SK-N-MC (cell line): ENCODE results near the gene PDE7B.

ENCODE experiments used
- DNase-seq: peaks from one replicate; pipeline ENCODE4 v3.0.0-alpha.2; 2011; ENCODE audit warnings: low read depth, low spot score
- H3K27ac ChIP-seq: fragments of 200-600 bp; sonication (generic); 2 replicates; pipeline ENCODE4 v1.5.1; 2016; ENCODE audit warnings: mixed run types
- H3K36me3 ChIP-seq: fragments of 200-600 bp; sonication (generic); 2 replicates; pipeline ENCODE4 v1.6.1; 2017; ENCODE audit warnings: antibody characterized with exemption, low read length, mixed read lengths; ENCODE audit not compliant: insufficient read depth
- H3K4me3 ChIP-seq: fragments of 200-600 bp; sonication (generic); 2 replicates; pipeline ENCODE4 v1.5.1; 2016
- H3K9ac ChIP-seq: fragments of 200-600 bp; sonication (generic); 2 replicates; pipeline ENCODE4 v1.8.0; 2017; ENCODE audit warnings: mixed run types, mixed read lengths; ENCODE audit not compliant: insufficient read length
- H3K9me3 ChIP-seq: fragments of 200-600 bp; sonication (generic); 2 replicates; pipeline ENCODE4 v1.6.1; 2017; ENCODE audit warnings: low read depth, mild to moderate bottlenecking, antibody characterized with exemption, low read length, moderate library complexity, mixed read lengths
- EZH2 ChIP-seq: fragments of 200-600 bp; sonication (generic); IDR thresholded peaks from one replicate; pipeline ENCODE4 v1.6.1; 2017; ENCODE audit warnings: antibody characterized with exemption
- FOXP2 ChIP-seq: optimal IDR thresholded peaks from 2 replicates; pipeline ENCODE3; 2011; ENCODE audit warnings: mild to moderate bottlenecking, moderate library complexity; ENCODE audit not compliant: insufficient read depth; ENCODE audit errors: extremely low read length, control extremely low read depth
- POLR2AphosphoS5 ChIP-seq: IDR thresholded peaks from 2 replicates; pipeline ENCODE4 v1.6.1; 2012; ENCODE audit warnings: mild to moderate bottlenecking, low read depth, low read length, borderline replicate concordance

The PDE7B gene

GRCh38 chr6:136087986-136088385 is 236.5 kb downstream of the PDE7B start:
- Histone ChIP-seq H3K9me3 (no peaks in the 10 kb centered on the region), H3K36me3 (no peaks in the 10 kb centered on the region), H3K9ac (no peak overlapping the region), H3K27ac (no peak overlapping the region), H3K4me3 (no peak overlapping the region)
- DNase-seq = no peak
- TF ChIP-seq FOXP2 (no peak), EZH2 (no peak), POLR2AphosphoS5 (no peak)

GRCh38 chr6:136088693-136089092 is 237.2 kb downstream of the PDE7B start:
- no peak overlapping the region for H3K27ac ChIP-seq
- H3K36me3 ChIP-seq = no peaks in the 10 kb centered on the region
- no peak for TF ChIP-seq EZH2
- TF ChIP-seq FOXP2 = no peak
- TF ChIP-seq POLR2AphosphoS5 = no peak
- no peak for DNase-seq
- H3K9me3 ChIP-seq = no peaks in the 10 kb centered on the region
- no peak overlapping the region for H3K9ac ChIP-seq
- no peak overlapping the region for H3K4me3 ChIP-seq

- H3K36me3 ChIP-seq = no peaks in the 10 kb centered on the region
- no peak for DNase-seq
- no peak overlapping the region for H3K9ac ChIP-seq
- no peak for TF ChIP-seq FOXP2
- TF ChIP-seq EZH2 = no peak
- no peak for TF ChIP-seq POLR2AphosphoS5
- H3K9me3 ChIP-seq = no peaks in the 10 kb centered on the region
- no peak overlapping the region for H3K4me3 ChIP-seq
- H3K27ac ChIP-seq = no peak overlapping the region
These were observed 238.4 kb downstream of the PDE7B start for GRCh38 chr6:136089876-136090275.

GRCh38 chr6:136090929-136091328 is 239.4 kb downstream of the PDE7B start:
- Histone ChIP-seq H3K27ac (no peak overlapping the region), H3K9me3 (no peaks in the 10 kb centered on the region), H3K36me3 (no peaks in the 10 kb centered on the region), H3K4me3 (no peak overlapping the region), H3K9ac (no peak overlapping the region)
- TF ChIP-seq POLR2AphosphoS5 (no peak), FOXP2 (no peak)
- no peak for DNase-seq

GRCh38 chr6:136092897-136093296 is 241.4 kb downstream of the PDE7B start:
- TF ChIP-seq POLR2AphosphoS5 (no peak), FOXP2 (no peak), EZH2 (no peak)
- no peak for DNase-seq

GRCh38 chr6:136093835-136094234 is 242.3 kb downstream of the PDE7B start:
- Histone ChIP-seq H3K9me3 (no peaks in the 10 kb centered on the region), H3K36me3 (no peaks in the 10 kb centered on the region), H3K4me3 (no peak overlapping the region), H3K27ac (no peak overlapping the region), H3K9ac (no peak overlapping the region)
- DNase-seq = no peak
- no peak for TF ChIP-seq EZH2
- no peak for TF ChIP-seq POLR2AphosphoS5
- TF ChIP-seq FOXP2 = no peak

More at GRCh38 chr6:136092897-136093296, 241.4 kb downstream of the PDE7B start:
- H3K9ac ChIP-seq = no peak overlapping the region
- no peaks in the 10 kb centered on the region for H3K9me3 ChIP-seq
- H3K36me3 ChIP-seq = no peaks in the 10 kb centered on the region
- H3K4me3 ChIP-seq = no peak overlapping the region
- H3K27ac ChIP-seq = no peak overlapping the region

GRCh38 chr6:136094812-136095211 is 243.3 kb downstream of the PDE7B start:
- Histone ChIP-seq H3K27ac (no peak overlapping the region), H3K36me3 (no peaks in the 10 kb centered on the region), H3K4me3 (no peak overlapping the region), H3K9ac (no peak overlapping the region), H3K9me3 (no peaks in the 10 kb centered on the region)
- no peak for DNase-seq
- TF ChIP-seq FOXP2 = no peak

GRCh38 chr6:136095986-136096385 is 244.5 kb downstream of the PDE7B start:
- Histone ChIP-seq H3K9ac (no peak overlapping the region), H3K27ac (no peak overlapping the region), H3K9me3 (no peaks in the 10 kb centered on the region), H3K36me3 (no peaks in the 10 kb centered on the region), H3K4me3 (no peak overlapping the region)
- TF ChIP-seq EZH2 (no peak), POLR2AphosphoS5 (no peak), FOXP2 (no peak)
- no peak for DNase-seq

GRCh38 chr6:136102991-136103688 is 251.6 kb downstream of the PDE7B start:
- H3K9me3 ChIP-seq = no peaks in the 10 kb centered on the region
- H3K27ac ChIP-seq = no peak overlapping the region
- no peaks in the 10 kb centered on the region for H3K36me3 ChIP-seq
- H3K9ac ChIP-seq = no peak overlapping the region
- no peak for TF ChIP-seq FOXP2
- TF ChIP-seq POLR2AphosphoS5 = no peak
- TF ChIP-seq EZH2 = no peak
- no peak overlapping the region for H3K4me3 ChIP-seq
- no peak for DNase-seq
